Gastrocnemius medialis (tissue), 4 donors: ENCODE measurements around the gene LBHD2.

Experiments
- POLR2A ChIP-seq, 2 donors: fragments of 450-650 bp; IDR thresholded peaks; one replicate each; pipeline ENCODE4 v1.6.1; 2017; ENCODE audit warnings: antibody characterized with exemption in 2 of 2, mild to moderate bottlenecking in 2 of 2, moderate library complexity in 2 of 2
- TF ChIP-seq, protein P1 (sequence below), 5 experiments: fragments of 450-650 bp in 3 of 5; fragments of 200-600 bp in 2 of 5; sonication (generic) in 2 of 5; IDR thresholded peaks in 4 of 5; conservative IDR thresholded peaks in 1 of 5; 1 replicate in 4 of 5; 2 replicates in 1 of 5; pipeline ENCODE4 v1.5.1; 2016 to 2019; ENCODE audit warnings: antibody characterized with exemption in 5 of 5, mild to moderate bottlenecking in 3 of 5, moderate library complexity in 3 of 5

DNA sequence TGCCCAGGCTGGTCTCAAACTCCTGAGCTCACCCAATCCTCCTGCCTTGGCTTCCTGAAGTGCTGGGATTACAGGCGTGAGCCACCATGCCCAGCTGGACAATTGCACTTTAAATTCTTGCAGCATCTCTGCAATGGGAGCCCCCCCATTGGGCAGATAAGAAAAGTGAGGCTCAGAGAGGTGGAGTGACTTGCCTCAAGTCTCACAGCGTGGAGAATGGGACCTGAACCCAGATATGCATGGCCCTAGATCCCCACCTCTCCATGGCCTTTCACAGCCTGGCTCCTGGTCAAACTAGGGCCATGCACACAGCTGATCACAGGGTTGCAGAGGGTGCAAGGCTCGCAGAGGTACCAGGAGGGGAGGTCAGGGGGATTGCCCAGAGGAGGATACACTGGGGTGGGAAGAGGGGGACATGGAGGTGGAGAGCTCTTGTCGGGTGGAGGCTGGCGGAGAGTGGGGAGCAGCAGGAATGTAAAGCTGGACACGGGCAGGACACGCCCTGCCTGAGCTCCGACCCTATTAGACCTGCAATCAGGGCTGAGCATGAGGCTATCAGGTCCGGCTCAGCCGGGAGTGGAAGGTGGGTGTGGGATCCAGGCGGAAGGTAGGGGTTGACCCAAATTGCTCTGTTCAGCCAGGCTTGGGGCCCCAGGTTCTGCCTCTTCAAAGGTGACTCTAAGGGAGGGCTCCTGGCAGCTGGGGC is 17.4 kb downstream of the LBHD2 start:
- TF ChIP-seq, protein P1, sequence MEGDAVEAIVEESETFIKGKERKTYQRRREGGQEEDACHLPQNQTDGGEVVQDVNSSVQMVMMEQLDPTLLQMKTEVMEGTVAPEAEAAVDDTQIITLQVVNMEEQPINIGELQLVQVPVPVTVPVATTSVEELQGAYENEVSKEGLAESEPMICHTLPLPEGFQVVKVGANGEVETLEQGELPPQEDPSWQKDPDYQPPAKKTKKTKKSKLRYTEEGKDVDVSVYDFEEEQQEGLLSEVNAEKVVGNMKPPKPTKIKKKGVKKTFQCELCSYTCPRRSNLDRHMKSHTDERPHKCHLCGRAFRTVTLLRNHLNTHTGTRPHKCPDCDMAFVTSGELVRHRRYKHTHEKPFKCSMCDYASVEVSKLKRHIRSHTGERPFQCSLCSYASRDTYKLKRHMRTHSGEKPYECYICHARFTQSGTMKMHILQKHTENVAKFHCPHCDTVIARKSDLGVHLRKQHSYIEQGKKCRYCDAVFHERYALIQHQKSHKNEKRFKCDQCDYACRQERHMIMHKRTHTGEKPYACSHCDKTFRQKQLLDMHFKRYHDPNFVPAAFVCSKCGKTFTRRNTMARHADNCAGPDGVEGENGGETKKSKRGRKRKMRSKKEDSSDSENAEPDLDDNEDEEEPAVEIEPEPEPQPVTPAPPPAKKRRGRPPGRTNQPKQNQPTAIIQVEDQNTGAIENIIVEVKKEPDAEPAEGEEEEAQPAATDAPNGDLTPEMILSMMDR (IDR thresholded peaks at IDR 0.05 in 4 of 5, conservative IDR thresholded peaks at IDR 0.05 in 1 of 5) = no peak
- TF ChIP-seq POLR2A (IDR thresholded peaks at IDR 0.05) = no peak
